Caco-2 (cell line): ENCODE measurements around the gene TMEM131L. TPM values are rescaled to one million over a fixed set of nuclear protein-coding genes. Genes with fewer than 3 reads are reported as not detected.

ENCODE experiments used
- BruUV-seq: library from RNA; stranded (reverse); fragments of 400-500 nt; replicated peaks from 2 replicates; lab custom pipeline; 2021; lab: Mats Ljungman, UMichigan
- CTCF ChIA-PET: fragments of 300-600 bp; sonication (Branson Sonifier 250); formaldehyde crosslinking; loops from one replicate; lab custom pipeline; 2022; ENCODE audit warnings: antibody characterized with exemption; lab: Charles Lee
- POLR2A ChIA-PET: fragments of 300-600 bp; sonication (Branson Sonifier 250); formaldehyde crosslinking; loops from one replicate; lab custom pipeline; 2022; ENCODE audit warnings: antibody characterized with exemption; lab: Charles Lee
- DNase-seq, 2 experiments: peaks; one replicate each; pipeline versions ENCODE4 v3.0.0 to v3.0.0-alpha.2; 2020 to 2022
- H3K27me3 ChIP-seq: replicated peaks from 2 replicates; pipeline ENCODE4 v1.6.0; 2011; ENCODE audit warnings: low read length; ENCODE audit not compliant: control insufficient read depth, insufficient read depth
- H3K36me3 ChIP-seq: 2 replicates; pipeline ENCODE4 v1.5.1; 2011; ENCODE audit warnings: low read length; ENCODE audit not compliant: control insufficient read depth, insufficient read depth
- H3K4me1 ChIP-seq: fragments of 250-450 bp; sonication (Bioruptor Pico); 2 replicates; pipeline ENCODE4 v1.5.1; 2020; ENCODE audit warnings: mild to moderate bottlenecking
- H3K4me3 ChIP-seq: 2 replicates; pipeline ENCODE4 v1.5.1; 2011; ENCODE audit warnings: low read depth, mild to moderate bottlenecking, control low read depth, low read length
- H3K9me3 ChIP-seq: fragments of 250-450 bp; sonication (Bioruptor Pico); 2 replicates; pipeline ENCODE4 v1.5.1; 2020; ENCODE audit warnings: mild to moderate bottlenecking, moderate library complexity
- H3K27ac Mint-ChIP-seq: one replicate; pipeline ENCODE4 v1.8.0; 2022; ENCODE audit warnings: mixed read lengths; ENCODE audit not compliant: unreplicated experiment
- H3K27me3 Mint-ChIP-seq: one replicate; pipeline ENCODE4 v1.8.0; 2022; ENCODE audit warnings: mixed read lengths; ENCODE audit not compliant: insufficient read depth, unreplicated experiment
- H3K36me3 Mint-ChIP-seq: one replicate; pipeline ENCODE4 v1.8.0; 2022; ENCODE audit warnings: mild to moderate bottlenecking, mixed read lengths; ENCODE audit not compliant: insufficient read depth, unreplicated experiment
- H3K4me1 Mint-ChIP-seq: one replicate; pipeline ENCODE4 v1.8.0; 2022; ENCODE audit warnings: low read depth, mixed read lengths; ENCODE audit not compliant: unreplicated experiment
- H3K4me3 Mint-ChIP-seq: one replicate; pipeline ENCODE4 v1.8.0; 2022; ENCODE audit warnings: mild to moderate bottlenecking, moderate library complexity, mixed read lengths; ENCODE audit not compliant: unreplicated experiment
- H3K9me3 Mint-ChIP-seq: one replicate; pipeline ENCODE4 v1.8.0; 2022; ENCODE audit warnings: mixed read lengths; ENCODE audit not compliant: unreplicated experiment
- CTCF ChIP-seq, 2 experiments: fragments of 200-600 bp in 1 of 2; IDR thresholded peaks; 1 replicate in 1 of 2; 2 replicates in 1 of 2; pipeline versions ENCODE4 v1.5.1 to v1.8.0; 2011 to 2022; ENCODE audit warnings: antibody characterized with exemption in 1 of 2, control low read depth in 1 of 2, inconsistent platforms in 1 of 2, low read depth in 1 of 2, low read length in 1 of 2, mild to moderate bottlenecking in 1 of 2, moderate library complexity in 1 of 2; ENCODE audit not compliant: insufficient read depth in 1 of 2, severe bottlenecking in 1 of 2, unreplicated experiment in 1 of 2
- intact Hi-C: fragments of 100-400 bp; cut with micrococcal nuclease; formaldehyde crosslinking; loops from one replicate; pipeline ENCODE4 v1.10.0; 2022; ENCODE audit not compliant: unreplicated experiment
- total RNA-seq: library from RNA; stranded (reverse); gene quantifications from 2 replicates; pipeline ENCODE4 v1.2.3, GENCODE V29; 2022

TMEM131L gene
- total RNA-seq, 1 experiment from 2014 or later = 20.8 TPM

- CTCF ChIA-PET = no interaction called here
- Mint-ChIP-seq H3K27ac (no peak overlapping the region), H3K36me3 (peaks cover 34% of the 10 kb centered on the region), H3K4me1 (no peaks in the 10 kb centered on the region), H3K9me3 (no peaks in the 10 kb centered on the region), H3K27me3 (no peaks in the 10 kb centered on the region), H3K4me3 (no peak overlapping the region)
- DNase-seq = no peak
- TF ChIP-seq CTCF (IDR thresholded peaks at IDR 0.05; ENCODE audit: insufficient read depth in 1 of 2, low read depth in 1 of 2, low read length in 1 of 2, severe bottlenecking in 1 of 2, unreplicated experiment in 1 of 2) = no peak
- POLR2A ChIA-PET = no interaction called here
- Histone ChIP-seq H3K4me3 (no peak overlapping the region), H3K27me3 (no peaks in the 10 kb centered on the region), H3K9me3 (no peaks in the 10 kb centered on the region), H3K4me1 (no peaks in the 10 kb centered on the region), H3K36me3 (no peaks in the 10 kb centered on the region)
- no TSS peak for BruUV-seq
- intact Hi-C loops = no loop called here
Observed at GRCh38 chr4:153628796-153629315, 162.7 kb downstream of the TMEM131L start.

GRCh38 chr4:153629776-153630175 is 163.6 kb downstream of the TMEM131L start:
- no peak overlapping the region for H3K4me3 ChIP-seq
- no peaks in the 10 kb centered on the region for H3K9me3 ChIP-seq
- H3K27me3 ChIP-seq = no peaks in the 10 kb centered on the region
- H3K4me1 Mint-ChIP-seq = no peaks in the 10 kb centered on the region
- TF ChIP-seq CTCF (IDR thresholded peaks at IDR 0.05; ENCODE audit: insufficient read depth in 1 of 2, low read depth in 1 of 2, low read length in 1 of 2, severe bottlenecking in 1 of 2, unreplicated experiment in 1 of 2) = no peak
- intact Hi-C loops = no loop called here
- no peaks in the 10 kb centered on the region for H3K9me3 Mint-ChIP-seq
- no peak for DNase-seq
- peaks cover 34% of the 10 kb centered on the region for H3K36me3 Mint-ChIP-seq
- no peaks in the 10 kb centered on the region for H3K4me1 ChIP-seq
- no peak overlapping the region for H3K4me3 Mint-ChIP-seq
- H3K27me3 Mint-ChIP-seq = no peaks in the 10 kb centered on the region
- no peaks in the 10 kb centered on the region for H3K36me3 ChIP-seq
- POLR2A ChIA-PET = no interaction called here
- BruUV-seq = no TSS peak
- CTCF ChIA-PET = no interaction called here
- H3K27ac Mint-ChIP-seq = no peak overlapping the region

GRCh38 chr4:153634738-153635353 is 168.7 kb downstream of the TMEM131L start:
- Mint-ChIP-seq H3K27ac (no peak overlapping the region), H3K36me3 (peaks cover 20% of the 10 kb centered on the region), H3K4me3 (no peak overlapping the region), H3K27me3 (no peaks in the 10 kb centered on the region), H3K9me3 (no peaks in the 10 kb centered on the region), H3K4me1 (peaks cover 1% of the 10 kb centered on the region)
- no peaks in the 10 kb centered on the region for H3K4me1 ChIP-seq
- ChIA-PET CTCF (interaction anchor here (0.6 kb wide), 1 partner anchor 9 kb away, joined by 3 read pairs; no protein-coding TSS in a partner anchor), POLR2A (no interaction called here)
- no peaks in the 10 kb centered on the region for H3K9me3 ChIP-seq
- intact Hi-C loops = loop anchor here (1.0 kb wide), 1 partner anchor 115 kb away; no protein-coding TSS in a partner anchor
- TF ChIP-seq CTCF (IDR thresholded peaks at IDR 0.05; ENCODE audit: insufficient read depth in 1 of 2, low read depth in 1 of 2, low read length in 1 of 2, severe bottlenecking in 1 of 2, unreplicated experiment in 1 of 2) = peak; percentile 48 to 50
- H3K4me3 ChIP-seq = no peak overlapping the region
- no peaks in the 10 kb centered on the region for H3K36me3 ChIP-seq
- no TSS peak for BruUV-seq
- no peaks in the 10 kb centered on the region for H3K27me3 ChIP-seq
- DNase-seq = peak in 1 of 2 experiments; percentile 27
